Kidney tubule cell (primary cell): ENCODE measurements around the gene PIAS3.
"Not testable (repeated sequence)": the region's sequence is repeated elsewhere in the genome, so short reads cannot be mapped to it uniquely, and the experiment has no call there.

ENCODE experiments used
- DNase-seq: peaks from one replicate; pipeline ENCODE4 v3.0.0-alpha.2; 2018; ENCODE audit warnings: low spot score

Gene PIAS3

DNA sequence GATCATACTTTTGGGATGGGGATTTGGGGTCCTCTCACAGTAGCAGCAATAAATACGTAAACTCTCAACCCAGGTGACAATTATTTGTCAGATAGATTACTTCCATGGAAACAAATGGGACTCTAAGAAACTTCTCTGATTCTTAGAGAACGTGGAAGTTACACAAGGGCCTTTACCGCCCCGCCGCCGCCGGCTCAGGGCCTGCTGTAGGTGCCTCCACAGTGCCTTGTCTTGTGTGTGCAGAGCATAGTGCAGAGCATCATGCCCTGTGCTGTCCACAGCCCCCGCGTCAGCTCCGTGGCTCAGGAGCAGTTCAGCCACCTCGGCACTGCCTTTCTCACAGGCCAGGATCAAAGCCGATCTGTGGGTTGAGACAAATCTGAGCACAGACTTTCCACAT lies 15.8 kb upstream of the PIAS3 start:
- DNase-seq = no peak

DNA sequence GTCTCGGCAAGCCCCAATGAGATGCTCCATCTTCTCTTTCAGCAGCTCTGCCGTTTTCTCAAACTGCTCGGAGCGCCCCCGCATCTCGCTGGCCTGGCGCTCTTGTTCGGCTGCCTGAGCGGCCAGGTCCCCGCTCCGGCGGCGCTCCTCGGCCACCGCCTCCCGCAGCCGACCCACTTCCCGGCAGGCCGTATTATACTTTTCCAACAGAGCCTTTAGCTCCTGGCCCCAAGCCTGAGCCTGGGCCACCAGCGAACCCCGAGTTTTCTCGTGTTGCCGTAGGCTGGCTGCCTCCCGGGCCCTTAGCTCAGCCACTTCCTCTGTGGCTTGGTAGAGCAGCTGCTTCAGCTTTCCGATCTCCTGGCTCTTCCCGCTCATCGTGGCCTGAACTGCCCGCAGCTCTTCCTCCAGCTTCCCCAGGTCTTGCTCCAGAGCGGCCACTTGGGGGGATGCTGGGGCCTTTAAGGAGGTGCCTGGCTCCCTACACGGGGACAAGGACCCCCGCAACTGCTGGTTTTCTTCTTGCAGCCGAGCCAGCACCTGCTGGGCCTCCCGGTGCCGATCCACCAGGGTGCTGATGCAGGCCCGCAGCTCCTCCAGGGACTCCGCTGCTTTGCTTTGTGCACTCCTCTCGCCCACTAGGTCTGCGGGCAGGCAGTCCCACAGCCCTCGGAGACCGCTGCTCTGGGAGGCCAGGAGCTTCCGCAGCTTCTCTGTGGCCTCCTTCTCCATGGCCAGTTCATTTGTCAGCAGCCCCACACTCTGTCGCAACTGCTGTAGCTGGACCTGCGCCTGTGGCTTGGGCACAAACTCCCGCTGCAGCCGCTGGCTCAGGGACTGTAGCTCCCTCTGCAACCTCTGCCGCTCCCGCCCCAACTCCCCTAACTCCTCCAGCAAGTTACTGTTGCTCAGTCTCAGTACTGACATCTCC lies 13.4 kb upstream of the PIAS3 start:
- DNase-seq = peak; percentile 15

DNA sequence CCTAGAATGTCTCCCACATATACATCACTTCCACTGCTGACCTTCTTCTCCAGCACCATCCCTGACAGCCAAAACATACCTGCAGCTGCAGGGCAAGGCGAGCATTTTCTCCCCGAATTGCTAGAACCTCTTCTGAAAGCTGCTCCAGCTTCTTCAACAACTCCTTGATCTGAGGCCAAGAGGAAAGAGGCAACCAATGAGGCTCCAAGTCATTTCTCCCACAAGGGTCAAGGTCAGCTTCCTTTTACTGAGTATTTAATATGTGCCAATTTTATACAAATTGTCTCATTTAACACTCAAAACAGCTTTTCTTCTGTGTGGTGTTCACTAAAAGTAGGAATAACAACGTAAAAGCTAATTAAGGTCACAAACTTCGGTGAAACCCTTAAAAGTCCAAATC lies 9.4 kb upstream of the PIAS3 start:
- no peak for DNase-seq

DNA sequence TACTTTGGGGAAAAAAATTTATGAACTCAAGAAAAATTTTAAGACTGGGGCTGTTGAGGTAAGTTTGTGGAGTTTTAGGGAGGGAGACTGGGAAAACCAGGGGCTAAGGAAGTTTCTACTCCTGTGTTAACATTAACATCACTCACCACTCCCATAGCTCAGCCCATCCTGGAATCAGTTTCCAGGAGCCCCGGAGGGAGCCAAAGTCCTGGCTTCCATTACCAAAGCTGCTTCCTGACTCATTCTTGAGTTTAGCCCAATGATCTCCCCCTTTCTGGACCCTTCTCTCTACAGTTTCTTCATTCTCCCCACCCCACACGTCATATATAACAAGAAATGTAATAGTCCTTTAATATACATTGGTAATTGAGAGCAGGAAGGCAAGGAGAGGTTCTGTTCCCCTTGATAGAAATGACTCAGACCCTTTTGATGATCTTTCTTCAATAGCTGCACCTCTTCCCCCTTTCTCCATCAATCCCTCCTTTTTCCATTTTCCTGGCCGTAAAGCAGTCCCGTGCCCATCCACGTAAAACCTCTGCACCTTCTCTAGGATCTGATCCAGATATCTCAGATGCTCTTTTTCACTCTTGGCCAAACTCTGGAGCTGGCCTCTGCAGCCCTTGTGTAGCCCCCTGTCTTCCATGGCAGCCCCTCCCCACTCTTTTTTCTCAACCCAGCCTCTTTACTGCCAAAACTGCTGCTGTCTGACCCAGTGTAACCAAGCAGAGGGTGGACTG lies 4.6 kb upstream of the PIAS3 start:
- no peak for DNase-seq

DNA sequence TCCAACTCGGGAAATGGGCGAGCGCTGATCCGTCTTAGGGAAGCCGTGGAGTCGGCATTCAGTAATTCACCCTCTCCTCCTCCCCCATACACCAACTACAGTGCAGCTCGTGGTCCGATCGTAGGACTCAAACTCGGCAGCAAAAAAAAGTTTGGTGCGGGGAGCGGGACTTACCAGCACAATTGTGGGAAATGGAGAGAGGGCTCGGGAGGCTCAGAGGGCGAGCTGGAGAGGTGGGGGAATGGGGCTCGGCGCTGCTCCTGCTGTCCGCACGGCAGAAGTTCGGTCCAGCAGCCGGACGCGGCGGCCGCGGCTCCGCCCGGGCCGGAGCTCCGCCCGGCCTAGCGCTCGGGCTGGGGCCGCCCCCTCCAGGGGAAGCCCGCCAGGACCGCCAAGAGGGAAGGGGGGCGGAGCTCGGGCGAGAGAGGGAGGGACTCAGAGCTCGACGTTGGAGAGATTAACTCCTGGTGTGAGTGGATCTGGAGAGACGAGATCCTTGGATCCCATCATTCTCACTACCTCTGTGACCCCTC lies 676 bp upstream of the PIAS3 start:
- peak; percentile 88 for DNase-seq

DNA sequence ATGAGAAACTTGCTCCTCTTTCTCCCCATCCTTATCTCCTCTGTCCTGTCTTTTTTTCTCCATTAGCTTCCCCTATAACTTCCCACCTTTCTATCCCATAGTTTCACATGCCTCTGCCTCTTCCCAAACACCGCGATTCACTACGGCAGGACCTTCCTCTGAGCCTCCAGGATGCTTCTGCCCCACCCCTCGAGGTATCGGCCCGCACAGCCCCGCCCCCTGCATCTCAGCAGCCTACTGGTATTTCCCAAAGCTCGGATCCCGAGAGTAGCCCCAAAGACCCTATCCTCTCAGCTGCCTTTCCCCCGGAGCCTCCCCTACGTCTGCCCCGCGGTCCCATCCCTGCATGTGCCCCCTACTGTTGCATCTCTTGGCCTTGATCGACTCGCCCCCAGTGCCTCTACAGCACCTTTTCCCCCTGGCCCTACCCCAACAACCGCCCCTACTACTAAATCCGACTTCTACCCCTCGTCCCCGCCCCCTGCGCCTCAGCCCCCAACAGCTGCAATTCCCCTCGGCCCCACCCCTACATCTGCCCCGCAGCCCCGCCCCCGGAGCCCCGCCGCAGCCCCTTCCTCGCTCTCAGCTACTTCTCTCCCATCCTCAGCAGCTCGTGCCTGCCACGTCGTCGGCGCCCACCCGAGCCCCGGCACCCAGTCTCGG lies 512 bp downstream of the PIAS3 start:
- peak; percentile 36 for DNase-seq

DNA sequence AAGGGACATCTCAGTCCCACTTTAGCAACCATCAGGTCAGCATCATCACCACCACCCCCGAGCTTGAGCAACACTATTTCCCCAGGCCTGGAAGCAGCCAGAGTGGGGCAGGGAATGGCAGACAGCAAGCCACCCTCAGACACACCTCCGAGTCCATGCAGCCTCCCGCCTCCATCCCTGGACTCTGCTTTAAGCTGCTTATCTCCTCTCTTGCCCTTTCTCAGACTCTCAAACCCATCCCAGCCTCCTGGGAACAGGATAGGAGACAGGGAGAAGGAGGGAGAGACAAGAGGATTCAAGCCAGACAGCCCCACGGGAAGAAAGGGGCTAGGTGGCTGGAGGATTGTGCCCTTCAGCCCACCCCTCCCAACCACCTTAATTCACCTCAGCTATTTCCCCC lies 1.7 kb downstream of the PIAS3 start:
- no peak for DNase-seq

DNA sequence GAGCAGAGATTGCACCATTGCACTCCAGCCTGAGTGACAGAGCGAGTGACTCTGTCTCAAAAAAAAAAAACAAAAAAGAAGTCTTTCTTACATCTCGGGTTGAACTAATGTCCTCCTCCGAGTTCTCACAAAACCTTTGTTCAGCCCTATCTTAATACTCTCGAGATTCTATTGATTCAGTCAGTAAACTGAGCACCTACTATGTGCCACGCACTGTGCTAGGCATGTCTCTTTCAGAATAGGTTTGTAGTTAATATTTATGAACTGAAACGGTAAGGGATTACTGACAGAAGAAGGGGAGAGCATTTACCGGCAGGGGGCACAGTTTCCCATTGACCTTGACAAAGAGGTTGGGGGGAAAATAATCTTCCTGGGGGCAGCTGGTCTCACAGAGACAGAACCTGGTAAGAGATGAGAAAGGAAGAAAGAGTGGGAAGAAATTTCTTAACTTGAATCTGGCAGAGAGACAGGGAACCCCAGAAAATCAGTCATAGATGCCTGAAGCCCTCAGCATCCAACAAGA lies 3.4 kb downstream of the PIAS3 start:
- no peak for DNase-seq

DNA sequence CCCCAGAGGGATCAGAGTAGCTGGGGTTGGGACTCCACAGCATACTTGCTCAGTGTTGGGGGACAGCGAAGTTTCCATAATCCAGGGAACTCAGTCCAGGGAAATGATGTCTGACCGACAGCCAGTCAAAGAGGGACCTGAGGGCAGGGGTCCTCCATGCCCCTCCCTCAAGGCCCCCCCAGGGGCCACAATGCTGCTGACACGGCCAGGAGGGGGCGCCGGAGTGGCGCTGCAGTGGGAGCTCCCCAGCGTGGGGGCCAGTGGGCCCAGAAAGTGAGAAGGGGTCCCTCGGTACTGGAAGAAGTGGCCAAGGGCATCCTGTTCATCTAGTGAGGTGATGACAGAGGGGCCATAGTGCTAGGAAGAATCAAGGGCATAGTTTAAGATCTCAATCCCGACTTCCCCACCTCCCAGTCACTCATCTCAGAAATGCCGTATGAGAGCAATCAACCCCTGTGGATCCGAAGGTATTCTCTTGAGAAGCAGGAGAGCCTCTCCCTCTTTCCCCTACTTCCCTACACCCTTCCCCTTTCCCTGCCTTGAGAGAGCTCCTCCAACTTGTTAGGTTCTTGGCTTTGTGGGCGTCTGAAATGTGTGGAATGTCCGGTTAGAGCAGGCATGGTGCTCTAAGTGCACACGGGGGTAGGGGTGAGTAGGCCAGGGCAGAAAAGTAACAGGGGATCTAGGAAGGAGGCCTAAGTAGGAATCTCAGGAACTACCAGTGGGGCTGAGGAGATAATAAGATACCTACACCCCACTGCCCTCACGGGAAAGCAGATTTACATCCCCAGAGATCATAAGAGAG lies 9.3 kb downstream of the PIAS3 start:
- peak; percentile 59 for DNase-seq

DNA sequence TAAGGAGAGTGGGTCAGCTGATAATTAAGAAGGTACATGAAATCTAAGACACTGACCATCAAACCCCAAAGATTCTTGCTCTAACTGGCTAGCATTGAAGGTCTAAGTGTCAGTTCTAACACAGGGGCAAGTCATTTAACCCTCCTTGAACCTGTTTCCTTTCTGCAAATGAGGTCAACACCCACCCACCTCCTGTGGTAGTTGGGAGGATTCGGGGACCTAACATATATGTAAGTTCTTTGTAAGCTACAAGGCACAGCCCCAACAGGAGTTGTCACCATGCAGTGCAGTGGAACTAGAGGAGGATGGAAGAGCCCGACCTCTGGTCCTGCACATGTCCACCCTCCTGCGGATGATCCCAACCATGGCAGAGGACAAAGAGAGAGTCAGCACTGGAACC lies 11.1 kb downstream of the PIAS3 start:
- no peak for DNase-seq

DNA sequence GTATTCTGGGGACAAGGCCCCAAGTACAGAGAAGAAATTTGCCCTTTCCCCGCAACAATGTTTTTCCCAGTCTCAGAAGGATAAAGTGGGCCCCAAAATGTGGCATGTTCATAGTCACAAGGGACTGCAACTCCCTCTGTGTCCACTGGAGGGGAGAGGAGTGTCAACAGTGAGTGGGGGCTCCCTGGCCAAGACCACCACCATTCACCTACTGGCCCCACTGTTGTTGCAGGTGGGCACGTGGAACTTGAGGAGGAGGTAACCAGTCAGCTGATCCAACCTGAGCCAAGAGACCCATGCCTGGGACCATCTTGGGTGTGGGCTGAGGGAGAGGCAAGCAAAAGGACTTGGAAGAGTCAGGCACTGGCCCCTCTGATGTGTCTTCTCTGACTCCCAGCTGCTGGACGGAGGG lies 12.7 kb downstream of the PIAS3 start:
- peak; percentile 20 for DNase-seq

DNA sequence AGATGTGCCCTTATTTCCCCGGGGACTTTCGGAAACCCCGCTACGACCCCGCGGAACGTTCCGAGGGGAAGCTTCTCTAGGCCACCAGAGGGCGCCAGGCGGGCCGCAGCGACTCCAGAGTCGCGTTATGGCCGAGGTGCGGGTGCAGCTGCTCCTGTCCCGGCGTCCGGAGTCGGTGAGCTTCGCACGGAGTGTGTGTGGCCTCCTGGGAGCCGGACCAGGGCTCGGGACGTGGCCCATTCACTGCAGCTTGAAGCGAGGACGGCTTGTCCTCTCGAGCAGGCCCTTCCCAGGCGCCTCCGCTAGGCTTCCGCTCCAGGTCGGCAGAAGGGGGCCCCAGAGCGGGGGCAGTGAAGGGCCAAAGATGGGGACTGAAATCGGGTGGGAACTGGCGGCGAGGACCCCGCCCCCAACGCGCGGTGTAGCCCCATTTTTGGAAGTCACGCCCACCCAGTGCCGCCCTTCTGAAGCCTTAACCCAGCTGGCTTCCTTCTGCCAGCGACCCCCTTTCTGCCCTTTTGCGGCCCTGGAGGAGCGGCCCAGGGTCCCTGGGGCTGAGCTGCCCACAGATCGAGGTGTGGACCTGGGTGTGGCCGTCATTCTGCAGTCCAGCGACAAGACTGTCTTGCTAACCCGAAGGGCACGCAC lies 13.2 kb downstream of the PIAS3 start, which contains the start of gene NUDT17:
NUDT17 (plus strand) TSS at position 117 of the 648 bp plus-strand sequence; CDS start at position 128, 11 bp downstream.
- peak; percentile 78 for DNase-seq

DNA sequence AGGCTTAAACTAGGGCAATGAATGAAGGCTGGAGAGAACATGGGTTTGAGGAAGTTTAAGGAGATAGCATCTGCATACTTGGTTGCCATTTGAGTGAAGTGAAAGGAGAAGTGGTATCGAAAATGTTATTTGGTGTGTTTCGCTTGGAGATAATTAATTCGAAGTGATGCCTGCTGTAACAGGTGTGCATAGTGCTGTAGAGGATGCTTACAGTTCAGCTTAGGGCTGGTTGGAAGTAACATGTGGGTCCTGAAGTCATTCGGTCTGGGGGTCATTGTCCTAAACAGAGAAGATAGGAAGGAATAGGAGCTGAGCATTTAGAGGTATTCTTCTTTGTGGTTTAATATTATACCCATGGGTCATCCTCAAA lies 13.8 kb downstream of the PIAS3 start:
- no peak for DNase-seq

DNA sequence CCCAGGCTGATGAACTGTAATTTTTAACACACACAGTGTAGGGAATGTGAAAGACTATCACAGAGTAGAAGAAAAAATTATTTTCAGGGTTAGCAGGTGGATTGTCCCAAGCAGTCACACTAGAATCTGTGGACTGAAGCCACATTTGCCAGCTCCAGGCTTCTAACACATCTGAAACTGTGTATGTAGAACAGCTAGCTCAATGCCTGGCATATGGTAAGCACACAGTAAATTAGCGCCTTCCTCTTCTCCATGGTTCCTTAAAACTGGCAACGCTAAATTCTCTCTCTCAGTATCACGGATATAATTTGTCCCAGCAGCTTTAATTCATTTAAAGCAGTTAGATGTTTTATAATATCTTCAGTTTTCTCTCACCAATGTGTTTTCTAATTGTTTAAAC lies 15.8 kb downstream of the PIAS3 start:
- DNase-seq = no peak

DNA sequence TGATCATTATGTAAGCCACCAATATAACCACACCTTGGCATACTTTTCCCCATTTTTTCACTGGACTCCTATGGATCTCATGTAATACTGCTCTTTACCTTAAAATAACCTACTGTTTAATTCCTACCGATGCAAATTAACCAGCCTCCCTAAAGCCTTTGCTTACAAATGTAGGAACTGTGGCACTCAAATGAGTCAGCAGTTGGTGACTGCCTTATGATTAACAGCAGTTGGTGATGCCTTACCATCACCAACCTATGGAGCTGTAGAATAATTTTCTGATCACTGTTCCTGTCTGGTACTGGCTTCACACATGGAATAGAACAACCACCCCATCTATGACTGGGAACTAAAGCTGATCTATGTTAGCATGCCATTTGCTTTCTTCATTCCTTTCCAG lies 21.2 kb downstream of the PIAS3 start:
- DNase-seq = peak; percentile 18

DNA sequence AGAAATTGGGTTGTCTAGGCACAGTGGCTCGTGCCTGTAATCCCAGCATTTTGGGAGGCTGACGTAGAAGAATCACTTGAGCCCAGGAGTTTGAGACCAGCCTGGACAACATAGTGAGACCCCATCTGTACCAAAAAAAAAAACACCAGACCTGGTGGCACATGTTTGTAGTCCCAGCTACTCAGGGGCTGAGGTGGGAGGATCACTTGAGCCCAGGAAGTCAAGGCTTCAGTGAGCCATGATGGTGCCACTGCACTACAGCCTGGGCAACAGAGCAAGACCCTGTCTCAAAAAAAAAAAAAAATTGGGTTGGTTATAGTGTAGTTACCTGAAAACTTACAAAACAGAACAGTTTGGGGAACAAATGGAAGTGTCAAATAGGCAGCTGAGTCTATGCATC lies 28.1 kb downstream of the PIAS3 start:
- not testable (repeated sequence) for DNase-seq

DNA sequence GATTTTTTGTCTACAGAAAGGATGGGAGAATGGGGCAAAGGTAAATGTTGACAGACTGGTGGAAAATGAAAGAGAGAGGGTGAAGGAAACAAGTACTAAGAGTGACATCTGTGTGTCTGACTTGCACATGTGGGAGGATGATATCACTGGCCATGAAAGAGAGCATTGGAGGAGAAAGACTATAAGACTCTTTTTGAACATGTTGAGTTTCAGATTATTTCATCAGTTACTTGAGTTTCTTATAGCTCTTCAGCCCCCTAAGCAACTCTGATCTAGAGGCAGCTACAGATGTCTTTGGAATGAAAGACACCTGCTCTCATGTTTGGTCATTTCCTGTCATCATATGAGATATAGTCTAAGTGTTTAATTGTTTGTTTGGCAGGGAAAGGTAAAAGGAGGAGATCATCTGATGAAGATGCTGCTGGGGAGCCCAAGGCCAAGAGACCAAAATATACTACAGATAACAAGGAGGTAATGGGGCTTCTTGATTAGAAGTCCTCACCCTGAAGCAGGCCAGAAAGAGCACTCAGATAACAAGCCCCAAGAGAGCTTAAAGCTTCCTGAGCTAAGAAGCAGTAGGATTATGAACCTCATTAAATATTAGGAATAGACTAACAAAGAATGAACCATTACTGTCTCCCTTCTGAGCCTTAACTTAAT lies 30.4 kb downstream of the PIAS3 start:
- no peak for DNase-seq

DNA sequence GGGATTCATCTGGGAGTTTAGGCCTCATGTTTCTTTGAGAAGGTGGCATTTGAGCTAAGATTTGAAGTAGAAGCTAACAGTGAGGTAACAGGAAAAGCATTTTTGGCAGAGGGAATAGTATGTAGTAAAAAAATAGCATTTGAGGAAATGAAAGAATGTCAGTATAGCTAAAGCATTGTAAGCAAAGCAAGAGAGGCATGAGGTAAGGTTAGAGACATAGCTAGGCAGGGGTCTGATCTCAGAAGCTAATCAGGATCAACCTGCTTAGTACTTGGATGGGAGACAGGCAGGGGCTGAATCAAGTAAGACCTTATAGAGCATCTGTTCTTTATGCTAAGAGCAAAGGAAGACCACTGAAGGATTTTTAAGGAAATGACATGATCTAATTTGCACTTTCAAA lies 30.9 kb downstream of the PIAS3 start:
- no peak for DNase-seq

DNA sequence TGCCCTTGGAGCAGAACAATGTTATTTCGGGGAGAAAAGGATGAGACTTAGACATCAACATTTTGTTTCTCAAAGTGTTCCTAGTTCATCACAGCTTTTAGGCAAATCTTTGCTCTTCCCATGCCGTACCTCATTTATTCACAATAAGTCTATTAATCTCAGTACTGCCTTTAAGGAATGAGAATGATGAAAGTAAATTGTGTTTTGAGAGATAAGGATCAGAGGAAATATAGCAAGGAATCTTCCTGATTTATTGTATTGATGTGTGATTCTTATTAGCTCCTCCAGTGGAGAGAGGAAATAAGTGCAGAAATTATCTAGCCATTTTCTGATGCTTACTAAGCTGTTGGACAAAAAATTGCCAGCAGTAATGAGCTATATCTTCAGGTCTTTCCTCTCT lies 32.9 kb downstream of the PIAS3 start:
- no peak for DNase-seq

DNA sequence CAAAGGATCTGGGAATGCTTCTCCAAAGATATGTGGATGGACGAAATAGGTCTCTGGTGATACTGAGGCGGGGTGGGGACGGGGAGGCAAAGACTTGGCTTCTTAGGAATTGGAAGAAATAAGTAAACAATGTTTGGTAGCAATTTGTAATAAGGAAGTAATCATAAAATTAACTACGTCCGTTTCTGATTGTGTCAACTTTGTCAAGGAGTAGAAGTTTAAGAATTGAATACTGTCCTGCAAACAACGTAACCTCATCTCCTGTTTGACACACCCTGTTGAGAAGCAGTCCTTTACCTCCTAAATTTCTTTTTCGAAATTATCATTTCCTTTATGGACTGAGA lies 34.4 kb downstream of the PIAS3 start:
- peak; percentile 25 for DNase-seq
